NB4 (cell line): ENCODE data around the gene DIP2C.

ENCODE experiments used
- DNase-seq: peaks from one replicate; pipeline ENCODE4 v3.0.0; 2010; ENCODE audit warnings: low read depth
- H3K4me3 ChIP-seq: one replicate; pipeline ENCODE4 v1.5.1; 2011; ENCODE audit warnings: mild to moderate bottlenecking, low read depth, low read length, moderate library complexity
- MYC ChIP-seq: IDR thresholded peaks from 2 replicates; pipeline ENCODE4 v1.6.1; 2011; ENCODE audit warnings: low read depth, low read length
- POLR2A ChIP-seq: IDR thresholded peaks from 2 replicates; pipeline ENCODE4 v1.6.1; 2011; ENCODE audit warnings: mild to moderate bottlenecking; ENCODE audit not compliant: insufficient read length; ENCODE audit errors: extremely low read depth
- TF ChIP-seq, protein P1 (sequence below): IDR thresholded peaks from one replicate; pipeline ENCODE4 v1.5.1; 2012; ENCODE audit warnings: low read depth, low read length
- TF ChIP-seq, protein P2 (sequence below): IDR thresholded peaks from 2 replicates; pipeline ENCODE4 v1.6.1; 2011; ENCODE audit warnings: low read depth, low read length

Gene DIP2C

DNA sequence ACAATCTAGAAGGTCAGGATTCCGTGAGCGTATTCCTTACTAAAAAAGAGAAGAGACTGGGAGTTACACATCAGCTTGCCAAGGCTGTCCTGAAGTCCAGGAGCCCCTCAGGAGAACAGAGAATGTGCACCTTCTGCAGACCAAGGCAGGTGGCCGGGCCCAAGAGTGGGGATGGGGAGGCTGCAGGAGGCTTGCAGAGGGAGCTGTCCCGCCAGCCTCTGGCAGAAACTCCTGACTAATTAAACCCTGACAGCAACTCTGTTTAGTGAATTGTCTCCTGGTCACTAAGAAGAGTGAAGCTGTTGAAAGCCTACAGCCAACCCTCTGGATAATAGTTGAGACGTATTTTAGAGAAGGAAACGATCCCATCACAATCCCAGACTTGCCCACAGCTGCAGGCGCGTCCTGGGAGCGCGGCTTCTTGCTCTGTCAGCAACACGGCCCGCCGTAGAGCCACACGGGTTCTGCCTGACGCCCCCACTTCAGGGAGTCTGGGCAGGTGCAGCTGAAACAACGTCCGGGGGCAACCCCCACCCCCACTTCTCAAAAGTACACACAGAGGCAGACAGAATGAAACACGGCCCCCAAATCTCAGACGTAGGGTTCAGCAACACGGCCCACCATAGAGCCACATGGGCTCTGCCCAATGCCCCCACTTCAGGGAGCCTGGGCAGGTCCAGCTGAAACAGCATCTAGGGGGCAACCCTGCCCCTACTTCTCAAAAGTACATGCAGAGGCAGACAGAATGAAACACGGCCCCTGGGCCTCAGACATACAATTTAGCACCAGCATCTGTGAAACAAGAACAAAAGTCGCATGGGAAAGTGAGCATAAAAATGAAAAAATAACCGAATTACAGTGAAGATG is 45.2 kb downstream of the DIP2C start:
- no peak for DNase-seq
- no peak overlapping the region for H3K4me3 ChIP-seq
- TF ChIP-seq, protein P1, sequence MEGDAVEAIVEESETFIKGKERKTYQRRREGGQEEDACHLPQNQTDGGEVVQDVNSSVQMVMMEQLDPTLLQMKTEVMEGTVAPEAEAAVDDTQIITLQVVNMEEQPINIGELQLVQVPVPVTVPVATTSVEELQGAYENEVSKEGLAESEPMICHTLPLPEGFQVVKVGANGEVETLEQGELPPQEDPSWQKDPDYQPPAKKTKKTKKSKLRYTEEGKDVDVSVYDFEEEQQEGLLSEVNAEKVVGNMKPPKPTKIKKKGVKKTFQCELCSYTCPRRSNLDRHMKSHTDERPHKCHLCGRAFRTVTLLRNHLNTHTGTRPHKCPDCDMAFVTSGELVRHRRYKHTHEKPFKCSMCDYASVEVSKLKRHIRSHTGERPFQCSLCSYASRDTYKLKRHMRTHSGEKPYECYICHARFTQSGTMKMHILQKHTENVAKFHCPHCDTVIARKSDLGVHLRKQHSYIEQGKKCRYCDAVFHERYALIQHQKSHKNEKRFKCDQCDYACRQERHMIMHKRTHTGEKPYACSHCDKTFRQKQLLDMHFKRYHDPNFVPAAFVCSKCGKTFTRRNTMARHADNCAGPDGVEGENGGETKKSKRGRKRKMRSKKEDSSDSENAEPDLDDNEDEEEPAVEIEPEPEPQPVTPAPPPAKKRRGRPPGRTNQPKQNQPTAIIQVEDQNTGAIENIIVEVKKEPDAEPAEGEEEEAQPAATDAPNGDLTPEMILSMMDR = no peak
- no peak for TF ChIP-seq POLR2A
- TF ChIP-seq, protein P2, sequence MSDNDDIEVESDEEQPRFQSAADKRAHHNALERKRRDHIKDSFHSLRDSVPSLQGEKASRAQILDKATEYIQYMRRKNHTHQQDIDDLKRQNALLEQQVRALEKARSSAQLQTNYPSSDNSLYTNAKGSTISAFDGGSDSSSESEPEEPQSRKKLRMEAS = no peak
- no peak for TF ChIP-seq MYC

DNA sequence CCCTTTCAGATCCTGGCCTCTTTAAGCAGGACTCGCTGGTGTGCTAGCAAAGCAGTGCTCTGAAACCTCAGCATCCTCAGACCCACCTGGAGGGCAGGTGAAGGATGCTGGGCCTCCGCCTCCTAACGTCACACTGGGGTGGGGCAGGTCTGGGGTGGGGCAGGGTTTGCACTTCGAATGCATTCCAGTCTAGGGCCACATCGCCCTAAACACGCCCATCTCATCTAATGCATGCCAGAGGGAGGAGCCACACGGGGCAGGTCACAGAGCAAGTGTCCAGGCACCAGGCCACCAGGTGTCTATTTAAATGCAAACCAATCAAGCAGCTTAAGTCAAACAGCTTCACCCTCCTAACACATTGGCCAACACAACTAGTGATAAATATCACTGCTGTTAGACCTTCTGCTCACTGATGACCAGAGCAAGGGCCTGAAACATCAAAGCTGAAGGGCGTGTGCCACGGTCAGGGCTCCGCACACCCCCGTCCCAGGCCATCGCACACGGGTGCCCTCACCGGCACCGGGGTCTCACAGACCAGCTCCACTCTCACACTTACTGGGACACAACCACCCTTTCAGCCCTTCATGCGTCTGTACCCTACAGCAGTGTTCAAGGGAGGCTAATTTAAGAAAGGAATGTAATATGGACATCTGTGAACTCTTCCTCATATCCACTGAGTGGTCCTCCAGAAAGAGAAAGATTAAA is 47.1 kb downstream of the DIP2C start:
- no peak overlapping the region for H3K4me3 ChIP-seq
- DNase-seq = no peak
- TF ChIP-seq MYC (no peak), POLR2A (no peak)
- TF ChIP-seq, protein P1 = no peak
- TF ChIP-seq, protein P2 = no peak

DNA sequence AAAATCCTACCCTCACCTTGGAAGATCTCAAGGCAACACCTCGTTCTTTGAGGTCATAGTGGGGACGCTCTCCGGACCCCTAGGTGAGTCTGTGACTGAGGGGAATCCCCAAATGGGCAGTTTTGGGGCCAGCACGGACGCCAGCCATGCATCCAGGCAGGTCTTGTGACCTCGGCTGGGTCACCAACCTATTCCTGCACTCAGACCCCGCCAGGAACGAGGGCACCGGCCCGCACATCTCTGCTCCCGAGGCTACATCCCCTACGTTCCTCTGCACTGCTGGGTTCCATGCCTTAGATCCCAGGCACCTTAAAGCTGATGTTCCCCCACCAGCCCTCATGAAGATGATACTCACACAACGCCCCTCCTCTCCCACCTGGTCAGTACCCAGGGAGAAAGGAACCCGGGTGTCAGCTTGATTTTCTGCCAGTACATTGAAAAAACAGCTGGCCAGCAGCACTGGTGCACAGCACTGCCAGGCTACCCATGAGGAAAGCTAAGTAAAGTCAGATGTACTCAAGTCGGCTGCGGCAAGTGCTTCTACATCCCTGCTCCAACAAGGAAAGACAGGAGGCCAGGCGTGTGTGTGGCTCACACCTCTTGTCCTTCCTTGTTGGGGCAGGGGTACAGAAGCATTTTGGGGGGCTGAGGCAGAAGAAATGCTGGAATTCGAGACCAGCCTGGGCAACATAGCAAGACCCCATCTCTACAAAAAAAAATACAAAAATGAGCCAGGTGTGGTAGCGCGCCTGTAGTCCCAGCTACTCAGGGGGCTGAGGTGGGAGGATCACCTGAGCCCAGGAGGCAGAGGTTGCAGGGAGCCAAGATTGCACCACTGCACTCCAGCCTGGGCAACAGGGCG is 48.1 kb downstream of the DIP2C start:
- TF ChIP-seq MYC (no peak), POLR2A (no peak)
- TF ChIP-seq, protein P2 = no peak
- TF ChIP-seq, protein P1 = no peak
- no peak overlapping the region for H3K4me3 ChIP-seq
- no peak for DNase-seq

DNA sequence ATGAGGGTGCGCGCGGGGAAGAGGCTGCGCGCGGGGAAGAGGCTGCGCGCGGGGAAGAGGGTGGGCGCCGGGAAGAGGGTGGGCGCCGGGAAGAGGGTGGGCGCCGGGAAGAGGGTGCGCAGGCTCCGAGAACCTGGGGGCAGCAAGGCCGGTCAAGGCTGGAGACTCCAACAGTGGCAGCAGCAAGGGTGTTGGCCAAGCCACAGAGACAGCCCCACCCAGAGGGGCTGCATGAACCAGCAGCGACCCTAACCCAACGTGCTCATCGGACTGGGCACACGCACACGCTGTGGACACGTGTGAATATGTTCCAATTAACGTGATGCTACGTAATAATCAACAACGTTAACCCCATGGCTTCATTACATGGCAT is 48.8 kb downstream of the DIP2C start:
- TF ChIP-seq, protein P1 = no peak
- H3K4me3 ChIP-seq = no peak overlapping the region
- DNase-seq = no peak

DNA sequence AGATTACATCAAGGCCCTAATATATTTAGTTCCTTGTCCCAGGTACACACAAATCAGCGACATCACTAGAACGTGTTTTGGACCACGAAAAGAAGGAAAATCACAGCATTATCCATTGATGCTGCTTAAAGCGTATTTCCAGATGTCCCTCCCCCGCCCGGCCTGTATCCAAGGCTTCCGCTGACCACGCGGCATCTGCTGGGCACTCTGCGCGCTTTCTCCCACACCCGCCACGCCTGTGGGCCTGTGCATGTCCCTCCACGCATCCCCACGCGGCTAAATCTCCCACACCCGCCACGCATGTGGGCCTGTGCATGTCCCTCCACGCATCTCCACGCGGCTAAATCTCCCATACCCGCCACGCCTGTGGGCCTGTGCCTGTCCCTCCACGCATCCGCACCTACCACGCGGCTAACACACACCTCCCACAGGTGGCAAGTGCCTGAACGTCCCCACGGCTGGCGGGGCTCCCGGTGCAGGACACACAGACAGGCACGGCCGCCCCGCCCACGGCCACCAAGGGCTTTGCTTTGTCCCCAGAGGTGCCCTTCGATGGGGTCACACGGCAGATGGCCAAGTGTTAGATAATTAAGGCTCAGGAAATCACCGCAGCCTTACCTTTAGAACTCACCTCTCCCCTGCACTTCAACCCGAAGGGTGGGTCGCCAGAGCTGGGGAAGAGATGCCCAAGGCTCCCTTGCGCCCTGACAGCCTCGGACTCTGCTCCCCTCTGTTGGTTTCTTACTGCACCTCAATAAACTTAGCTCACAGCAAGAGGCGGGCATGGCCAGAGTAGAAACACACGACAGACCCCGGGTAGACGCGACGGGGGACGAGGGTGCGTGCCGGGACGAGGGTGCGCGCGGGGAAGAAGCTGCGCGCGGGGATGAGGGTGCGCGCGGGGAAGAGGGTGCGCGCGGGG is 49.5 kb downstream of the DIP2C start:
- TF ChIP-seq, protein P1 = no peak
- TF ChIP-seq POLR2A (no peak), MYC (no peak)
- TF ChIP-seq, protein P2 = no peak
- DNase-seq = no peak
- no peak overlapping the region for H3K4me3 ChIP-seq
